H1 (cell line): ENCODE data around the gene KIAA0513. TPM values are rescaled to one million over a fixed set of nuclear protein-coding genes. Genes with fewer than 3 reads are reported as not detected.

ENCODE experiments used
- CBX5 ChIP-seq: fragments of 300-800, 300-1000 bp; sonication (generic); IDR thresholded peaks from 2 replicates; pipeline ENCODE4 v1.7.1; 2016; ENCODE audit warnings: antibody characterized with exemption, low read length, low read depth
- RFX5 ChIP-seq: IDR thresholded peaks from 2 replicates; pipeline ENCODE4 v1.6.1; 2011; ENCODE audit warnings: low read depth, low read length, improper control_type of control experiment, borderline replicate concordance
- RNF2 ChIP-seq: fragments of 200-900, 300-1000 bp; sonication (generic); IDR thresholded peaks from 2 replicates; pipeline ENCODE4 v1.7.1; 2016; ENCODE audit warnings: borderline replicate concordance, low read depth, mild to moderate bottlenecking, antibody characterized with exemption, low read length; ENCODE audit not compliant: poor library complexity, severe bottlenecking; ENCODE audit errors: missing control alignments
- SIN3A ChIP-seq, 2 experiments: IDR thresholded peaks in 1 of 2; conservative IDR thresholded peaks in 1 of 2; 2 replicates each; pipeline ENCODE4 v1.6.1; 2011 to 2012; ENCODE audit warnings: low read length in 2 of 2, improper control_type of control experiment in 1 of 2, low read depth in 1 of 2, mild to moderate bottlenecking in 1 of 2
- SIX5 ChIP-seq: IDR thresholded peaks from 2 replicates; pipeline ENCODE4 v1.6.1; 2011; ENCODE audit warnings: mild to moderate bottlenecking, low read depth, low read length
- SP2 ChIP-seq: IDR thresholded peaks from 2 replicates; pipeline ENCODE4 v1.6.1; 2012; ENCODE audit warnings: mild to moderate bottlenecking, low read length, inconsistent platforms
- polyA plus RNA-seq, 7 experiments: library from polyadenylated mRNA; depleted of rRNA in 3 of 7; stranded (reverse) in 5 of 7; unstranded in 2 of 7; fragments of >200 nt in 5 of 7; fragments of 200-250 nt in 2 of 7; gene quantifications; 1 replicate in 5 of 7; 2 replicates in 1 of 7; 4 replicates in 1 of 7; pipeline versions ENCODE4 v1.2.1 to v1.2.3, GENCODE V29; 2011 to 2013; ENCODE audit warnings: missing spikeins in 2 of 7, mixed read lengths in 2 of 7
- total RNA-seq: library from RNA; stranded (reverse); fragmentation: NEBNext Ultra II Directional; extraction: Animal tissue kit (Norgen Biotek cat#: 25700); gene quantifications from 2 replicates; pipeline ENCODE4 v1.2.1, GENCODE V29; 2021
- TF ChIP-seq, protein P1 (sequence below): fragments of 300-600 bp; sonication (generic); IDR thresholded peaks from 2 replicates; pipeline ENCODE4 v1.7.1; 2012; ENCODE audit warnings: low read length, moderate library complexity, mild to moderate bottlenecking, inconsistent platforms; ENCODE audit not compliant: insufficient replicate concordance

KIAA0513 gene
- total and polyA plus RNA-seq, 2 of the 8 experiments (the other 6 are each of a cell fraction or from before 2014, with no cell fraction given): 2.1 to 6.1 TPM

DNA sequence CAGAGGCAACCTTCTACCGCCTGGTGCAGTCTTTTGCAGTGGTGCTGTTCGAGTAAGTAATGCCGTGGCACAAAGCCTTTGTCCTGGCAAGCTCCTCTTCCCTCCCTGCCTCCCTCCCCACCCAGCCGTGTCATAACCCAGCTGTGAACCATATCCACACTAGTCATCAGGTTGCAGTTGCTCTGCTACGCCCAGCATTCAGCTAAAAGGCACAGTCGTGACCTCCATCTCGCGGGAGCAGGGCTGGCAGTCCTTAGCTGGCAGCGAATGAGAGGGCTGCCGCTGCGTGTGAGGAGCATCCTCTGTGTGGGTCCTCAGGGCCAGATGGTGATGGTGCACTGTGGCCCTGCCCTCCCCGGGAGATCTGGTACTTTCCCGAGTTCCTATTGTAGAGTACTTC lies 45.4 kb downstream of the KIAA0513 start (continued):
- TF ChIP-seq, protein P1, sequence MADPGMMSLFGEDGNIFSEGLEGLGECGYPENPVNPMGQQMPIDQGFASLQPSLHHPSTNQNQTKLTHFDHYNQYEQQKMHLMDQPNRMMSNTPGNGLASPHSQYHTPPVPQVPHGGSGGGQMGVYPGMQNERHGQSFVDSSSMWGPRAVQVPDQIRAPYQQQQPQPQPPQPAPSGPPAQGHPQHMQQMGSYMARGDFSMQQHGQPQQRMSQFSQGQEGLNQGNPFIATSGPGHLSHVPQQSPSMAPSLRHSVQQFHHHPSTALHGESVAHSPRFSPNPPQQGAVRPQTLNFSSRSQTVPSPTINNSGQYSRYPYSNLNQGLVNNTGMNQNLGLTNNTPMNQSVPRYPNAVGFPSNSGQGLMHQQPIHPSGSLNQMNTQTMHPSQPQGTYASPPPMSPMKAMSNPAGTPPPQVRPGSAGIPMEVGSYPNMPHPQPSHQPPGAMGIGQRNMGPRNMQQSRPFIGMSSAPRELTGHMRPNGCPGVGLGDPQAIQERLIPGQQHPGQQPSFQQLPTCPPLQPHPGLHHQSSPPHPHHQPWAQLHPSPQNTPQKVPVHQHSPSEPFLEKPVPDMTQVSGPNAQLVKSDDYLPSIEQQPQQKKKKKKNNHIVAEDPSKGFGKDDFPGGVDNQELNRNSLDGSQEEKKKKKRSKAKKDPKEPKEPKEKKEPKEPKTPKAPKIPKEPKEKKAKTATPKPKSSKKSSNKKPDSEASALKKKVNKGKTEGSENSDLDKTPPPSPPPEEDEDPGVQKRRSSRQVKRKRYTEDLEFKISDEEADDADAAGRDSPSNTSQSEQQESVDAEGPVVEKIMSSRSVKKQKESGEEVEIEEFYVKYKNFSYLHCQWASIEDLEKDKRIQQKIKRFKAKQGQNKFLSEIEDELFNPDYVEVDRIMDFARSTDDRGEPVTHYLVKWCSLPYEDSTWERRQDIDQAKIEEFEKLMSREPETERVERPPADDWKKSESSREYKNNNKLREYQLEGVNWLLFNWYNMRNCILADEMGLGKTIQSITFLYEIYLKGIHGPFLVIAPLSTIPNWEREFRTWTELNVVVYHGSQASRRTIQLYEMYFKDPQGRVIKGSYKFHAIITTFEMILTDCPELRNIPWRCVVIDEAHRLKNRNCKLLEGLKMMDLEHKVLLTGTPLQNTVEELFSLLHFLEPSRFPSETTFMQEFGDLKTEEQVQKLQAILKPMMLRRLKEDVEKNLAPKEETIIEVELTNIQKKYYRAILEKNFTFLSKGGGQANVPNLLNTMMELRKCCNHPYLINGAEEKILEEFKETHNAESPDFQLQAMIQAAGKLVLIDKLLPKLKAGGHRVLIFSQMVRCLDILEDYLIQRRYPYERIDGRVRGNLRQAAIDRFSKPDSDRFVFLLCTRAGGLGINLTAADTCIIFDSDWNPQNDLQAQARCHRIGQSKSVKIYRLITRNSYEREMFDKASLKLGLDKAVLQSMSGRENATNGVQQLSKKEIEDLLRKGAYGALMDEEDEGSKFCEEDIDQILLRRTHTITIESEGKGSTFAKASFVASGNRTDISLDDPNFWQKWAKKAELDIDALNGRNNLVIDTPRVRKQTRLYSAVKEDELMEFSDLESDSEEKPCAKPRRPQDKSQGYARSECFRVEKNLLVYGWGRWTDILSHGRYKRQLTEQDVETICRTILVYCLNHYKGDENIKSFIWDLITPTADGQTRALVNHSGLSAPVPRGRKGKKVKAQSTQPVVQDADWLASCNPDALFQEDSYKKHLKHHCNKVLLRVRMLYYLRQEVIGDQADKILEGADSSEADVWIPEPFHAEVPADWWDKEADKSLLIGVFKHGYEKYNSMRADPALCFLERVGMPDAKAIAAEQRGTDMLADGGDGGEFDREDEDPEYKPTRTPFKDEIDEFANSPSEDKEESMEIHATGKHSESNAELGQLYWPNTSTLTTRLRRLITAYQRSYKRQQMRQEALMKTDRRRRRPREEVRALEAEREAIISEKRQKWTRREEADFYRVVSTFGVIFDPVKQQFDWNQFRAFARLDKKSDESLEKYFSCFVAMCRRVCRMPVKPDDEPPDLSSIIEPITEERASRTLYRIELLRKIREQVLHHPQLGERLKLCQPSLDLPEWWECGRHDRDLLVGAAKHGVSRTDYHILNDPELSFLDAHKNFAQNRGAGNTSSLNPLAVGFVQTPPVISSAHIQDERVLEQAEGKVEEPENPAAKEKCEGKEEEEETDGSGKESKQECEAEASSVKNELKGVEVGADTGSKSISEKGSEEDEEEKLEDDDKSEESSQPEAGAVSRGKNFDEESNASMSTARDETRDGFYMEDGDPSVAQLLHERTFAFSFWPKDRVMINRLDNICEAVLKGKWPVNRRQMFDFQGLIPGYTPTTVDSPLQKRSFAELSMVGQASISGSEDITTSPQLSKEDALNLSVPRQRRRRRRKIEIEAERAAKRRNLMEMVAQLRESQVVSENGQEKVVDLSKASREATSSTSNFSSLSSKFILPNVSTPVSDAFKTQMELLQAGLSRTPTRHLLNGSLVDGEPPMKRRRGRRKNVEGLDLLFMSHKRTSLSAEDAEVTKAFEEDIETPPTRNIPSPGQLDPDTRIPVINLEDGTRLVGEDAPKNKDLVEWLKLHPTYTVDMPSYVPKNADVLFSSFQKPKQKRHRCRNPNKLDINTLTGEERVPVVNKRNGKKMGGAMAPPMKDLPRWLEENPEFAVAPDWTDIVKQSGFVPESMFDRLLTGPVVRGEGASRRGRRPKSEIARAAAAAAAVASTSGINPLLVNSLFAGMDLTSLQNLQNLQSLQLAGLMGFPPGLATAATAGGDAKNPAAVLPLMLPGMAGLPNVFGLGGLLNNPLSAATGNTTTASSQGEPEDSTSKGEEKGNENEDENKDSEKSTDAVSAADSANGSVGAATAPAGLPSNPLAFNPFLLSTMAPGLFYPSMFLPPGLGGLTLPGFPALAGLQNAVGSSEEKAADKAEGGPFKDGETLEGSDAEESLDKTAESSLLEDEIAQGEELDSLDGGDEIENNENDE: no peak
- TF ChIP-seq SIN3A (conservative IDR thresholded peaks at IDR 0.05 in 1 of 2, IDR thresholded peaks at IDR 0.05 in 1 of 2; ENCODE audit: low read depth in 1 of 2, low read length in 2 of 2) (no peak), SIX5 (no peak), RNF2 (no peak), SP2 (no peak), RFX5 (no peak), CBX5 (no peak)
